Fibroblast of lung (primary cell): ENCODE measurements around the gene FRK.

ENCODE experiments used
- CTCF ChIP-seq, 2 donors: IDR thresholded peaks in 1 of 2; conservative IDR thresholded peaks in 1 of 2; 1 replicate in 1 of 2; 2 replicates in 1 of 2; pipeline ENCODE4 v1.5.1; 2011 to 2012; ENCODE audit warnings: low read length in 2 of 2, control low read depth in 1 of 2, inconsistent platforms in 1 of 2, low read depth in 1 of 2, mild to moderate bottlenecking in 1 of 2
- EZH2 ChIP-seq: IDR thresholded peaks from 2 replicates; pipeline ENCODE4 v1.5.1; 2012; ENCODE audit warnings: low read length, control low read depth, mild to moderate bottlenecking; ENCODE audit errors: missing control alignments

DNA sequence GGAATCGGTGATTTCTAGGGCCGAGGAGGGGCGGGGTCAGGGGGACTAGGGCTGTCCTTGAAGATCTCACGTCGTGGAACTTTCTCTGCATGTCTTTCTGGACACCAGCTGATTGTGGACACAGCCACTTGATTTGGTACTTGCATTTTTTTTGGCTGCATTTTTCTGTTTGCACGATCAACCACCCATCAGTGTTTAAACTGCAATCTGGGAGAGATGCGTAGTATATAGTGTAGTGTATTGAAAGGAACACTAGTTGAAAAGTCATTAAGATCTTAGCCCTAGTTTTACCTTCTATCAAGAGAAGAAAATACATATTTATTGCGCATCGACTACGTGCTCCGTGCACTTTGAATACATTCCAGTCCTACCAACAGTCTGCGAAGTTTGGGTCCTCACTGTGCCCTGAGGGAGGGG is 40.6 kb upstream of the FRK start:
- TF ChIP-seq CTCF (conservative IDR thresholded peaks at IDR 0.05 in 1 of 2, IDR thresholded peaks at IDR 0.05 in 1 of 2; ENCODE audit: low read depth in 1 of 2, low read length in 2 of 2) (no peak), EZH2 (no peak)
